Astrocyte (in vitro differentiated cells and primary cell): ENCODE measurements around the gene TULP4.

Experiments
- EZH2 ChIP-seq: IDR thresholded peaks from 2 replicates; pipeline ENCODE4 v1.6.1; 2012; ENCODE audit warnings: mild to moderate bottlenecking, low read length, inconsistent platforms; ENCODE audit not compliant: insufficient read depth
- TF ChIP-seq, protein P1 (sequence below): IDR thresholded peaks from 2 replicates; pipeline ENCODE4 v1.5.1; 2011; ENCODE audit warnings: low read depth, mild to moderate bottlenecking, inconsistent platforms, low read length, moderate library complexity; ENCODE audit not compliant: insufficient read depth

DNA sequence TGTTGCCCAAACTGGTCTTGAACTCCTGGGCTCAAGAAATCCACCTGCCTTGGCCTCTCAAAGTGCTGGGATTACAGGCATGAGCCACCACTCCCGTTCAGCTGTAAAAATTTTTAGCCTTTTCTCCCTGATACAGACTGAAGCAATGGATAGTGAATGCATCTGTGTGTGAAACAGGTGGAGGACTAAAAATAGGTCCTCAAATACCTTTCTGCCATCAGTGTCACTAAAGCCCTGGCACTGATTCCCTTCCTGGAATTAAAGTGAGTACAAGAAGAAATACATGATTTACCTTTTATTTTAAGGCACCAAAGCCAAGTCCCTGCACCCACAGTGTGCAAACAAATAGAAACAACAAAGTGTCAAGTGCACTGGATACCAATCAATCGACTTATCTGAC is 25.1 kb downstream of the TULP4 start:
- TF ChIP-seq, protein P1, sequence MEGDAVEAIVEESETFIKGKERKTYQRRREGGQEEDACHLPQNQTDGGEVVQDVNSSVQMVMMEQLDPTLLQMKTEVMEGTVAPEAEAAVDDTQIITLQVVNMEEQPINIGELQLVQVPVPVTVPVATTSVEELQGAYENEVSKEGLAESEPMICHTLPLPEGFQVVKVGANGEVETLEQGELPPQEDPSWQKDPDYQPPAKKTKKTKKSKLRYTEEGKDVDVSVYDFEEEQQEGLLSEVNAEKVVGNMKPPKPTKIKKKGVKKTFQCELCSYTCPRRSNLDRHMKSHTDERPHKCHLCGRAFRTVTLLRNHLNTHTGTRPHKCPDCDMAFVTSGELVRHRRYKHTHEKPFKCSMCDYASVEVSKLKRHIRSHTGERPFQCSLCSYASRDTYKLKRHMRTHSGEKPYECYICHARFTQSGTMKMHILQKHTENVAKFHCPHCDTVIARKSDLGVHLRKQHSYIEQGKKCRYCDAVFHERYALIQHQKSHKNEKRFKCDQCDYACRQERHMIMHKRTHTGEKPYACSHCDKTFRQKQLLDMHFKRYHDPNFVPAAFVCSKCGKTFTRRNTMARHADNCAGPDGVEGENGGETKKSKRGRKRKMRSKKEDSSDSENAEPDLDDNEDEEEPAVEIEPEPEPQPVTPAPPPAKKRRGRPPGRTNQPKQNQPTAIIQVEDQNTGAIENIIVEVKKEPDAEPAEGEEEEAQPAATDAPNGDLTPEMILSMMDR = no peak
- no peak for TF ChIP-seq EZH2
